Kidney (tissue), 14 donors: ENCODE measurements around the gene RUFY4. TPM values are rescaled to one million over a fixed set of nuclear protein-coding genes. Genes with fewer than 3 reads are reported as not detected.

Source experiments
- DNase-seq, 5 donors: peaks; one replicate each; pipeline ENCODE4 v3.0.0-alpha.2; 2013 to 2020
- FAIRE-seq: peaks from 2 replicates; lab custom pipeline; 2012; peaks lifted over from hg19 to GRCh38; lab: Jason Lieb, UNC
- H3K27ac ChIP-seq, 2 donors: one replicate each; pipeline ENCODE4 v1.7.0; 2013; ENCODE audit warnings: low read depth in 2 of 2, low read length in 2 of 2, inconsistent platforms in 1 of 2
- H3K27me3 ChIP-seq: one replicate; pipeline ENCODE4 v1.7.1; 2013; ENCODE audit warnings: low read length, inconsistent platforms; ENCODE audit not compliant: control insufficient read depth, insufficient read depth
- H3K36me3 ChIP-seq, 3 donors: one replicate each; pipeline versions ENCODE4 v1.7.0 to v1.7.1; 2013; ENCODE audit warnings: low read length in 3 of 3, control low read depth in 1 of 3, inconsistent platforms in 1 of 3; ENCODE audit not compliant: insufficient read depth in 3 of 3, control insufficient read depth in 2 of 3
- H3K4me1 ChIP-seq, 3 donors: one replicate each; pipeline versions ENCODE4 v1.7.0 to v1.7.1; 2013; ENCODE audit warnings: low read length in 3 of 3, inconsistent platforms in 1 of 3, low read depth in 1 of 3; ENCODE audit not compliant: control insufficient read depth in 2 of 3, insufficient read depth in 2 of 3
- H3K4me3 ChIP-seq, 3 donors: one replicate each; pipeline versions ENCODE4 v1.7.0 to v1.8.1; 2013; ENCODE audit warnings: low read length in 3 of 3, control low read depth in 1 of 3, inconsistent platforms in 1 of 3
- H3K9ac ChIP-seq, 3 donors: one replicate each; pipeline versions ENCODE4 v1.7.0 to v1.7.1; 2013; ENCODE audit warnings: low read length in 3 of 3, control low read depth in 1 of 3, inconsistent platforms in 1 of 3
- H3K9me3 ChIP-seq, 3 donors: one replicate each; pipeline versions ENCODE4 v1.7.0 to v1.7.1; 2013; ENCODE audit warnings: low read length in 3 of 3, control low read depth in 1 of 3, inconsistent platforms in 1 of 3; ENCODE audit not compliant: control insufficient read depth in 2 of 3, insufficient read depth in 1 of 3
- intact Hi-C: fragments of 100-400 bp; cut with DNase I; formaldehyde crosslinking; loops from one replicate; pipeline ENCODE4 v1.11.1; 2022
- polyA plus RNA-seq: library from polyadenylated mRNA; stranded (reverse); fragments of 350-450 nt; fragmentation: Illumina TruSeq; extraction: RNeasy Lipid Tissue Mini Kit (QIAGEN cat#74804); gene quantifications from one replicate; pipeline ENCODE4 v1.2.3, GENCODE V29; 2014; ENCODE audit warnings: low read depth, low replicate concordance; ENCODE audit not compliant: insufficient read depth
- total RNA-seq: library from RNA; stranded (reverse); fragmentation: NEBNext Ultra II Directional; extraction: Animal tissue kit (Norgen Biotek cat#: 25700); gene quantifications from one replicate; pipeline ENCODE4 v1.2.1, GENCODE V29; 2021
- TF ChIP-seq, protein P1 (sequence below): IDR thresholded peaks from 3 replicates; pipeline ENCODE4 v1.5.1; 2012; ENCODE audit warnings: mild to moderate bottlenecking, moderate library complexity, borderline replicate concordance; ENCODE audit not compliant: insufficient read depth; ENCODE audit errors: extremely low read depth
- donor health status: control.
- donor health status: control.
- donor health status: control.
- donor health status: control.
- donor health status: control.
- donor health status: DM: yes; HTN: yes; CAD: no.
- donor health status: Normal renal cell carcinoma (clear cell type).

The RUFY4 gene
- total and polyA plus RNA-seq, 2 donors from 2014 or later: 0.69 TPM; not detected in 1

DNA sequence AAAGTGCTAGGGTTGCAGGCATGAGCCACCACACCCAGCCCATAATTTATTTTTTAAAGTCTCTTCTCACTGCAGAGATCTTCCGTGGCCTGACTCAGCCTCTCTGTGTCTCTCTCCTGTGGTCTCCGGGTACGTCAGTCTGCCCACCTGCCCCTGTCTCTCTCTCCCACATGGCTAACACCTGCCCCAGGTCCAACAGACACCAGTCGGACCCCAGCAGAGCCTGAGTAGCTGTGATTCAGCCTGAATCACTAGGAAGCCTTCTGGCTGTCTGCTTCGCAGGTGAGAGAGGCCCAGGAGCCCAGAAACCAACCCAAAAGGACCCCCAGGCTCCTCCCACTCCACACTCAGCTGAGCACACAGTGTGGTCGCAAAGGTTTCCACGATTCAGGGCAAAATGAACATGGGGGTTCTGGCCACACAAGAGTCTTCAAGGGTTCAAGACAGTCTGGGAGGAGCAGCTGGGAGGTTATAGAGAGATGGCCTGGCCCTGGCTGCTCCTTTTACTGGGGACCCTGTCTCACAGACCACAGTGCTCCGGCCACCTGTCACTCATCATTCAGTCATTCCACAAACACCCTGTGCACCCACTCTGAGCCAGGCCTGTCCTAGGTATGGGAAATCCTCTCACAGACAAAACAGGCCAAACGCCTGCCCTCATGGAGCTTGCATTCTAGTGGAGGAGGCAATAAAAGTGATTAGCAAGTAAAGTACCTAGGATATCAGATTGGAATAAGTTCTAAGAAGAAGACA lies 8.6 kb downstream of the RUFY4 start:
- FAIRE-seq (no peak), DNase-seq (no peak)
- Histone ChIP-seq H3K27me3 (no peaks in the 10 kb centered on the region), H3K4me1 (no peaks in the 10 kb centered on the region), H3K27ac (no peak overlapping the region), H3K4me3 (no peak overlapping the region), H3K9me3 (no peaks in the 10 kb centered on the region), H3K9ac (no peak overlapping the region), H3K36me3 (no peaks in the 10 kb centered on the region)
- TF ChIP-seq, protein P1, sequence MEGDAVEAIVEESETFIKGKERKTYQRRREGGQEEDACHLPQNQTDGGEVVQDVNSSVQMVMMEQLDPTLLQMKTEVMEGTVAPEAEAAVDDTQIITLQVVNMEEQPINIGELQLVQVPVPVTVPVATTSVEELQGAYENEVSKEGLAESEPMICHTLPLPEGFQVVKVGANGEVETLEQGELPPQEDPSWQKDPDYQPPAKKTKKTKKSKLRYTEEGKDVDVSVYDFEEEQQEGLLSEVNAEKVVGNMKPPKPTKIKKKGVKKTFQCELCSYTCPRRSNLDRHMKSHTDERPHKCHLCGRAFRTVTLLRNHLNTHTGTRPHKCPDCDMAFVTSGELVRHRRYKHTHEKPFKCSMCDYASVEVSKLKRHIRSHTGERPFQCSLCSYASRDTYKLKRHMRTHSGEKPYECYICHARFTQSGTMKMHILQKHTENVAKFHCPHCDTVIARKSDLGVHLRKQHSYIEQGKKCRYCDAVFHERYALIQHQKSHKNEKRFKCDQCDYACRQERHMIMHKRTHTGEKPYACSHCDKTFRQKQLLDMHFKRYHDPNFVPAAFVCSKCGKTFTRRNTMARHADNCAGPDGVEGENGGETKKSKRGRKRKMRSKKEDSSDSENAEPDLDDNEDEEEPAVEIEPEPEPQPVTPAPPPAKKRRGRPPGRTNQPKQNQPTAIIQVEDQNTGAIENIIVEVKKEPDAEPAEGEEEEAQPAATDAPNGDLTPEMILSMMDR: no peak
- intact Hi-C loops: no loop called here

DNA sequence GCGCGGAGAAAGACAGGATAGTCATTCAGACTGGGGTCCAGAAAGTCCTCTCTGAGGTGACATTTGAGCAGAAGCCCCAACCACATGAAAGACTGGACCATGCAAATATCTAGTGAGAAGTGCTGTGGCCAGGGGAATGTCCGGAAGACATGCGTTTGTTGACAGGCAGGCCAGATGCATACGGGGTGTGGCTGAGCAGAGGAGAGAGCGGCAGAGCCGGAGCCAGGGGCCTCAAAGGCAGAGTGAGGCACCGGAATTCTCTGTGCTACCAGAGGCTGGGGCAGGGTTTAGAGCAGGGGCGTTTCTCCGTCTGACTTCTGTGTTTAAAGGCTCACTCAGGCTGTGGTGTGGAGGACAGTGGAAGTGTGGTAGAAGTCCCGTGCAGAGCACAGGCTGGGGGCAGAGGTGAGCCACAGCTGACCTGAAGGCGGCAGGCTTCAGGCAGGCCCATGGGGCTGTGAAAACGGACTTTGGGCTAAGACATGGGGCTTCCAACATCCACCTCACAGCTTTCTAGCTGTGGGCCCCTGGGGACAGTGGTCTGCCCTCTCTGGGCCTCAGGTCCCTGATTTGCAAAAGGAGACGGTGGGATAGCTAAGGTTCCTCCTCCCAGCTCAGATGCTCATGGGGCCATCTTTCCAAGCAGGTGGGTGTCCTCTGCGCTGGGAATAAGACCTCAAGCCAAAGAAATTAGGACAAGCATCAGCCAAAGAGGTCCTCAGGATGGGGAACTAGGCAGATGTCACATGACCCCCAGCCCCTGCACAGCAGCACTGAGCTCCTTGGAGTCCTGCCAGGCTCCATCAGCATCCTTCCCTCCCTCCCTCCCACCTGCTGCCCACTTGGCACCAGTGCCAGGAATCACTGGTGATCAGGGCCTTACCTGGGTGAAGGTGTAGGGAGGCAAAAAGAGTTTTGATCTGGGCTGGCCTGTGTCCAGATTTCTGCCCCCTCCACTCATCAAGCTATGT lies 11.2 kb downstream of the RUFY4 start:
- H3K9me3 ChIP-seq: no peaks in the 10 kb centered on the region
- no peaks in the 10 kb centered on the region for H3K4me1 ChIP-seq
- FAIRE-seq (no peak), DNase-seq (no peak)
- no peak overlapping the region for H3K27ac ChIP-seq
- intact Hi-C loops: no loop called here
- H3K9ac ChIP-seq: no peak overlapping the region
- H3K27me3 ChIP-seq: no peaks in the 10 kb centered on the region
- H3K36me3 ChIP-seq: no peaks in the 10 kb centered on the region
- TF ChIP-seq, protein P1: no peak
- H3K4me3 ChIP-seq: no peak overlapping the region

DNA sequence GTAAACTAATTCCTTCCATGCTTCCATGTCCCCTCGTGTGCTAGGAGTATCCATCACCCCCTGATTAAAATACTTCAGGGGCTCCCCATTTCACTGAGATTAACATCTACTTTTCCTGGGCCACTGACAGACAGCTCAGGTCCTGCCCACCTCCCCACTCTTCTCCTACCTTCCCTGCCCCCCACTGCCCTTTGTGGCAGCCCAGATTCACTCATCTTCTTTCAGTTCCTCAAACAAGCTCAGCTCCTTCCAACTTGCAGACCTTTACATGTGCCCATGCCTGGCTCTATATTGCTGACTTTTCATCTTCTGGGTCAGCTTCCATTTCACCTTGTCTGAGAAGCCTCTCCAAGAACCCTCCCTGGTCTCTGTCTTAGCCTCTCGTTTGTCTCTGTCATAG lies 12.0 kb downstream of the RUFY4 start:
- no peaks in the 10 kb centered on the region for H3K4me1 ChIP-seq
- H3K9ac ChIP-seq: no peak overlapping the region
- TF ChIP-seq, protein P1: no peak
- no peak for FAIRE-seq
- H3K9me3 ChIP-seq: peaks cover 0 to 4% (median 0%) of the 10 kb centered on the region in 3 donors
- H3K4me3 ChIP-seq: no peak overlapping the region
- intact Hi-C loops: no loop called here
- H3K27me3 ChIP-seq: no peaks in the 10 kb centered on the region
- no peak overlapping the region for H3K27ac ChIP-seq
- H3K36me3 ChIP-seq: no peaks in the 10 kb centered on the region
- DNase-seq: no peak
